ENCODE measurements around the gene RFX2. TPM values are rescaled to one million over a fixed set of nuclear protein-coding genes. Genes with fewer than 3 reads are reported as not detected.

RFX2 gene
- total RNA-seq, 1 donor from 2014 or later, result 5.2 TPM

DNA sequence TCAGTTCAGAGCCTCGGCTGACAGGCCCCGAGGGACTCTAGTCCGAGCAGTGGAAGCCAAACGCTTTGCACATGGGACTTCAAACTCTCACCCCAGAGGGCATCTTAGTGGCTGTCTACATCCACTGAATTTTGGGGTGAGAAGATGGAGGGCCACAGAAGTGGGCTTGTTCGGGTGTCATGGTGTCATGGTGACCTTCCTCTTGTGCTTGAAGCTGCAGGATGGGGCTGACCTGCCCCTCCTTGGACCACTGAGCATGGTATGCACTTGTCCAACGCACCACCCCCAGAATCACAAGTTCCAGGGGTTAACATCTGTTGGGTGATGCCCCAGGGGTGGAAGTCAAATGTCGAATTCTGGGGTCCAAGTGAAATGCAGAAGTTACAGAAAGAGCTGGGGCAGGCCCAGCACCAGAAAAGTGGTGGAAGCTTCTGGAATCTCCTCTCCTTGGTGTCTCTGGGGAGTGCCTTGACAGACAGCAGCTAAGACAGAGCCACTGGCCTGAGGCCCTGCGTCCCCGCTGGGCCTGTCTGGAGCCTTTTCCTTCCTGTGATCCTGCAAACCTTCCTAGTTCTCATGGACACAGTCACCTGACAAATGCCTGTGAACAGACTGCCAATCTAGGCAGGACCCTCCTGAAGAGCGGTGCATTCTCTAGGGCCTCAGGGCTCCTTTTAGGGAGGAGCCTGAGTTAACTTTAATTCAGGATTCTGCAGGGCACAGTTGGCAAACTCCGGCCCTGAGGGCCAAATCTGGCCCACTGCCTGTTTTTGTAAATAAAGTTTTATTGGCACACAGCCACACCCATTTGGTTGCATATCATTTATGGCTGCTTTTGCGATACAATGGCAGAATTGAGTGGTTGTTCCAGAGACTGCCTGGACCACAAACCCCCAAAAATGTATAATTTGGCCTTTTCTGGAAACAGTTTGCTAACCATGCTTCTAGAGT, 67.2 kb downstream of the RFX2 start:
- Histone ChIP-seq H3K4me3 (ENCODE audit: low read length in 3 of 3) (no peak overlapping the region), H3K27ac (ENCODE audit: low read depth, low read length) (no peak overlapping the region), H3K9ac (ENCODE audit: low read depth in 1 of 3, low read length in 3 of 3) (no peak overlapping the region), H3K9me3 (ENCODE audit: control insufficient read depth in 3 of 3, low read length in 3 of 3) (no peaks in the 10 kb centered on the region), H3K4me1 (ENCODE audit: control insufficient read depth in 3 of 3, insufficient read depth in 3 of 3, low read length in 3 of 3) (no peaks in the 10 kb centered on the region), H3K36me3 (ENCODE audit: control insufficient read depth in 3 of 3, insufficient read depth in 3 of 3, low read length in 3 of 3) (peaks cover 0 to 3% (median 2%) of the 10 kb centered on the region in 3 donors), H3K27me3 (ENCODE audit: control insufficient read depth in 3 of 3, insufficient read depth in 3 of 3, low read length in 3 of 3) (no peaks in the 10 kb centered on the region)

- peaks cover 0 to 3% (median 2%) of the 10 kb centered on the region in 3 donors for H3K36me3 ChIP-seq (ENCODE audit: control insufficient read depth in 3 of 3, insufficient read depth in 3 of 3, low read length in 3 of 3)
- no peaks in the 10 kb centered on the region for H3K4me1 ChIP-seq (ENCODE audit: control insufficient read depth in 3 of 3, insufficient read depth in 3 of 3, low read length in 3 of 3)
- no peak overlapping the region for H3K4me3 ChIP-seq (ENCODE audit: low read length in 3 of 3)
- no peak overlapping the region for H3K27ac ChIP-seq (ENCODE audit: low read depth, low read length)
- no peaks in the 10 kb centered on the region for H3K27me3 ChIP-seq (ENCODE audit: control insufficient read depth in 3 of 3, insufficient read depth in 3 of 3, low read length in 3 of 3)
- H3K9me3 ChIP-seq (ENCODE audit: control insufficient read depth in 3 of 3, low read length in 3 of 3), result no peaks in the 10 kb centered on the region
- H3K9ac ChIP-seq (ENCODE audit: low read depth in 1 of 3, low read length in 3 of 3), result no peak overlapping the region
Measured at GRCh38 chr19:6041991-6042481, 68.3 kb downstream of the RFX2 start.

- H3K27ac ChIP-seq (ENCODE audit: low read depth, low read length), result no peak overlapping the region
- H3K4me3 ChIP-seq (ENCODE audit: low read length in 3 of 3), result no peak overlapping the region
- peaks cover 0 to under 1% (median 0%) of the 10 kb centered on the region in 3 donors for H3K4me1 ChIP-seq (ENCODE audit: control insufficient read depth in 3 of 3, insufficient read depth in 3 of 3, low read length in 3 of 3)
- H3K9me3 ChIP-seq (ENCODE audit: control insufficient read depth in 3 of 3, low read length in 3 of 3), result no peaks in the 10 kb centered on the region
- H3K36me3 ChIP-seq (ENCODE audit: control insufficient read depth in 3 of 3, insufficient read depth in 3 of 3, low read length in 3 of 3), result peaks cover 0 to 3% (median 2%) of the 10 kb centered on the region in 3 donors
- H3K9ac ChIP-seq (ENCODE audit: low read depth in 1 of 3, low read length in 3 of 3), result no peak overlapping the region
- no peaks in the 10 kb centered on the region for H3K27me3 ChIP-seq (ENCODE audit: control insufficient read depth in 3 of 3, insufficient read depth in 3 of 3, low read length in 3 of 3)
Measured at GRCh38 chr19:6041071-6041470, 69.2 kb downstream of the RFX2 start.

GRCh38 chr19:6039566-6040225, 70.6 kb downstream of the RFX2 start:
- Histone ChIP-seq H3K9me3 (ENCODE audit: control insufficient read depth in 3 of 3, low read length in 3 of 3) (no peaks in the 10 kb centered on the region), H3K9ac (ENCODE audit: low read depth in 1 of 3, low read length in 3 of 3) (no peak overlapping the region), H3K4me1 (ENCODE audit: control insufficient read depth in 3 of 3, insufficient read depth in 3 of 3, low read length in 3 of 3) (peaks cover 0 to 7% (median 3%) of the 10 kb centered on the region in 3 donors), H3K27me3 (ENCODE audit: control insufficient read depth in 3 of 3, insufficient read depth in 3 of 3, low read length in 3 of 3) (no peaks in the 10 kb centered on the region), H3K27ac (ENCODE audit: low read depth, low read length) (no peak overlapping the region), H3K36me3 (ENCODE audit: control insufficient read depth in 3 of 3, insufficient read depth in 3 of 3, low read length in 3 of 3) (peaks cover 0 to 2% (median 2%) of the 10 kb centered on the region in 3 donors), H3K4me3 (ENCODE audit: low read length in 3 of 3) (no peak overlapping the region)

DNA sequence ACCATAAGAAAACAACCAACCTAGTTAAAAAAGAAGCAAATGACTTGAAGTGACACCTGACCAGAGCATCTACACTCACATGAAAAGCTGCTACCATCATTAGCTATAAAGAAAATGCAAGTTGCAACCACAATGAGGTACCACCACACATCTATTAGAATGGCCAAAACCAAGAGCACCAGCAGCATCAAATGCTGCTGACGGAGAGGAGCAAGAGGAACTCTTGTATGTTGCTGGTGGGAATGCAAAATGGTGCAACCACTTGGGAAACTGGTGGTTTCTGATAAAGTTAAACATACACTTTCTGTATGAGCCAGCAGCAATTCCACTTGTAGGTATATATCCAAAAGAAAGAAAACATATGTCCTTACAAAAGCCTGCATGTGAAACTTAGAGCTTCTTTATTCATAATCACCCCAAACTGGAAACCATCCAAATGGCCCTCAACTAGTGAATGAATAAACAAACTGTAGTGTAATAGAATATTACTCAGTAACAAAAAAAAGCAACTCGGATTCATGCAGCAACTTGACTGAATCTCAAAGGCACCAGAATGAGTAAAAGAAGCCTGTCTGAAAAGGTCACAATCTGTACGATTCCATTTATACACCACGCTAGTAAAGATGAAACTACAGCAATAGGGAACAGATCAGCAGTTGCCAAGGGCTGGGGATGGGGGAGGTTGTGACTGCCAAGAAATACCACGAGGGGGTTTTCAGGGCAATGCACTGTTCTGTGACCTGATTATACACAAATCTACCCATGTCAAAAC, 71.5 kb downstream of the RFX2 start:
- Histone ChIP-seq H3K27ac (ENCODE audit: low read depth, low read length) (no peak overlapping the region), H3K4me3 (ENCODE audit: low read length in 3 of 3) (no peak overlapping the region), H3K27me3 (ENCODE audit: control insufficient read depth in 3 of 3, insufficient read depth in 3 of 3, low read length in 3 of 3) (no peaks in the 10 kb centered on the region), H3K36me3 (ENCODE audit: control insufficient read depth in 3 of 3, insufficient read depth in 3 of 3, low read length in 3 of 3) (peaks cover 0 to 2% (median 2%) of the 10 kb centered on the region in 3 donors), H3K9ac (ENCODE audit: low read depth in 1 of 3, low read length in 3 of 3) (no peak overlapping the region), H3K4me1 (ENCODE audit: control insufficient read depth in 3 of 3, insufficient read depth in 3 of 3, low read length in 3 of 3) (peaks cover 0 to 7% (median 3%) of the 10 kb centered on the region in 3 donors), H3K9me3 (ENCODE audit: control insufficient read depth in 3 of 3, low read length in 3 of 3) (no peaks in the 10 kb centered on the region)

GRCh38 chr19:6035026-6035425, 75.3 kb downstream of the RFX2 start:
- H3K27me3 ChIP-seq (ENCODE audit: control insufficient read depth in 3 of 3, insufficient read depth in 3 of 3, low read length in 3 of 3), result no peaks in the 10 kb centered on the region
- no peak overlapping the region for H3K9ac ChIP-seq (ENCODE audit: low read depth in 1 of 3, low read length in 3 of 3)
- H3K9me3 ChIP-seq (ENCODE audit: control insufficient read depth in 3 of 3, low read length in 3 of 3), result no peaks in the 10 kb centered on the region
- no peak overlapping the region for H3K4me3 ChIP-seq (ENCODE audit: low read length in 3 of 3)
- H3K36me3 ChIP-seq (ENCODE audit: control insufficient read depth in 3 of 3, insufficient read depth in 3 of 3, low read length in 3 of 3), result peaks cover 0 to 4% (median 0%) of the 10 kb centered on the region in 3 donors
- H3K4me1 ChIP-seq (ENCODE audit: control insufficient read depth in 3 of 3, insufficient read depth in 3 of 3, low read length in 3 of 3), result peaks cover 0 to 7% (median 3%) of the 10 kb centered on the region in 3 donors
- no peak overlapping the region for H3K27ac ChIP-seq (ENCODE audit: low read depth, low read length)

DNA sequence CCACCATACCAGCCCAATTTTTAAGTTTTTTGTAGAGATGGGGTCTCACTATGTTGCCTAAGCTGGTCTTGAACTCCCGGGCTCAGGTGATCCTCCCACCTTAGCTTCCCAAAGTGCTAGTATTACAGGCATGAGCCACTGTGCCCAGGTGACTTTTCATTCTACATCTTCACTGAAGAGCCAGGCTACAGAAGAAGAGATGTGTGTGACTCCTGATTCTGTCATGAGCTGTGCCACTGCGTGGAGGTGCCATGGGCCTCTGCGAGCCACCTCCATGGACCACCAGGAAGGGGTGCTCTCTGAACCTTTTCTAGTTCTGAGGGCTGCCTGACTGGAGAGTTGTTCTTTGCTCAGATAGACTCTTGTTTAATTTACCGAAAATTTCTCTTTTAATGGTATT, 75.8 kb downstream of the RFX2 start:
- Histone ChIP-seq H3K4me3 (ENCODE audit: low read length in 3 of 3) (no peak overlapping the region), H3K27me3 (ENCODE audit: control insufficient read depth in 3 of 3, insufficient read depth in 3 of 3, low read length in 3 of 3) (no peaks in the 10 kb centered on the region), H3K36me3 (ENCODE audit: control insufficient read depth in 3 of 3, insufficient read depth in 3 of 3, low read length in 3 of 3) (peaks cover 0 to 2% (median 0%) of the 10 kb centered on the region in 3 donors), H3K27ac (ENCODE audit: low read depth, low read length) (no peak overlapping the region), H3K9ac (ENCODE audit: low read depth in 1 of 3, low read length in 3 of 3) (no peak overlapping the region), H3K9me3 (ENCODE audit: control insufficient read depth in 3 of 3, low read length in 3 of 3) (no peaks in the 10 kb centered on the region), H3K4me1 (ENCODE audit: control insufficient read depth in 3 of 3, insufficient read depth in 3 of 3, low read length in 3 of 3) (peaks cover 0 to 7% (median 3%) of the 10 kb centered on the region in 3 donors)

GRCh38 chr19:6033744-6034264, 76.5 kb downstream of the RFX2 start:
- H3K27me3 ChIP-seq (ENCODE audit: control insufficient read depth in 3 of 3, insufficient read depth in 3 of 3, low read length in 3 of 3), result no peaks in the 10 kb centered on the region
- H3K27ac ChIP-seq (ENCODE audit: low read depth, low read length), result no peak overlapping the region
- H3K4me3 ChIP-seq (ENCODE audit: low read length in 3 of 3), result no peak overlapping the region
- peaks cover 0 to 2% (median 0%) of the 10 kb centered on the region in 3 donors for H3K36me3 ChIP-seq (ENCODE audit: control insufficient read depth in 3 of 3, insufficient read depth in 3 of 3, low read length in 3 of 3)
- no peak overlapping the region for H3K9ac ChIP-seq (ENCODE audit: low read depth in 1 of 3, low read length in 3 of 3)
- H3K9me3 ChIP-seq (ENCODE audit: control insufficient read depth in 3 of 3, low read length in 3 of 3), result no peaks in the 10 kb centered on the region
- peaks cover 0 to 7% (median 3%) of the 10 kb centered on the region in 3 donors for H3K4me1 ChIP-seq (ENCODE audit: control insufficient read depth in 3 of 3, insufficient read depth in 3 of 3, low read length in 3 of 3)

GRCh38 chr19:6032827-6033226, 77.5 kb downstream of the RFX2 start:
- H3K27ac ChIP-seq (ENCODE audit: low read depth, low read length), result no peak overlapping the region

More at GRCh38 chr19:6032827-6033226, 77.5 kb downstream of the RFX2 start:
- H3K4me1 ChIP-seq (ENCODE audit: control insufficient read depth in 3 of 3, insufficient read depth in 3 of 3, low read length in 3 of 3), result peaks cover 0 to 7% (median 3%) of the 10 kb centered on the region in 3 donors
- H3K27me3 ChIP-seq (ENCODE audit: control insufficient read depth in 3 of 3, insufficient read depth in 3 of 3, low read length in 3 of 3), result no peaks in the 10 kb centered on the region
- H3K9ac ChIP-seq (ENCODE audit: low read depth in 1 of 3, low read length in 3 of 3), result no peak overlapping the region
- H3K4me3 ChIP-seq (ENCODE audit: low read length in 3 of 3), result no peak overlapping the region
- H3K9me3 ChIP-seq (ENCODE audit: control insufficient read depth in 3 of 3, low read length in 3 of 3), result no peaks in the 10 kb centered on the region
- peaks cover 0 to 2% (median 0%) of the 10 kb centered on the region in 3 donors for H3K36me3 ChIP-seq (ENCODE audit: control insufficient read depth in 3 of 3, insufficient read depth in 3 of 3, low read length in 3 of 3)

Measured in skeletal muscle tissue (tissue), 4 donors.